ENCODE measurements around the gene MAMDC2.

DNA sequence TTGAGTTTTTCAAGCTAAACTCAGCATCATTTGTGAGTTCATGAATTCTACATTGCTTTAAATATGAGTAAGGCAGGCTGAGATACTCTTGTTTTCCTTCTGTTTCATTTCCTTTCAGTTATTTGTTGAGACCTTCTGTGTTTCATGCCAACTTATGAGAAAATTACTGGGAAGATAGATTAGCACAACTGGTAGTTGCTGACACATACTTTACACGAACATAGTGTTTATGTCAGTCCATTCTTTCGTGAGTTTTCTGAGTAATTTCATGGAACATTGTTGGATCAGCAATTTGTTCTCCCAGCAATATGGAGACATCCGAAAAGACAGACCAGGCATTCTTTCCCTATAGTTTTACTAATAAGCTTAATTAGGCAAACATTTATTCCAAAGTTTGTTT is 113.1 kb downstream of the MAMDC2 start:
- TF ChIP-seq, protein P1, sequence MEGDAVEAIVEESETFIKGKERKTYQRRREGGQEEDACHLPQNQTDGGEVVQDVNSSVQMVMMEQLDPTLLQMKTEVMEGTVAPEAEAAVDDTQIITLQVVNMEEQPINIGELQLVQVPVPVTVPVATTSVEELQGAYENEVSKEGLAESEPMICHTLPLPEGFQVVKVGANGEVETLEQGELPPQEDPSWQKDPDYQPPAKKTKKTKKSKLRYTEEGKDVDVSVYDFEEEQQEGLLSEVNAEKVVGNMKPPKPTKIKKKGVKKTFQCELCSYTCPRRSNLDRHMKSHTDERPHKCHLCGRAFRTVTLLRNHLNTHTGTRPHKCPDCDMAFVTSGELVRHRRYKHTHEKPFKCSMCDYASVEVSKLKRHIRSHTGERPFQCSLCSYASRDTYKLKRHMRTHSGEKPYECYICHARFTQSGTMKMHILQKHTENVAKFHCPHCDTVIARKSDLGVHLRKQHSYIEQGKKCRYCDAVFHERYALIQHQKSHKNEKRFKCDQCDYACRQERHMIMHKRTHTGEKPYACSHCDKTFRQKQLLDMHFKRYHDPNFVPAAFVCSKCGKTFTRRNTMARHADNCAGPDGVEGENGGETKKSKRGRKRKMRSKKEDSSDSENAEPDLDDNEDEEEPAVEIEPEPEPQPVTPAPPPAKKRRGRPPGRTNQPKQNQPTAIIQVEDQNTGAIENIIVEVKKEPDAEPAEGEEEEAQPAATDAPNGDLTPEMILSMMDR (IDR thresholded peaks at IDR 0.05; ENCODE audit: low read length) = no peak
- no peak for TF ChIP-seq EZH2 (optimal IDR thresholded peaks at IDR 0.05; ENCODE audit: low read depth, low read length)
- no peak for TF ChIP-seq EZH2phosphoT487 (IDR thresholded peaks at IDR 0.05; ENCODE audit: low read length)
